ENCODE data around the gene EPN3.

DNA sequence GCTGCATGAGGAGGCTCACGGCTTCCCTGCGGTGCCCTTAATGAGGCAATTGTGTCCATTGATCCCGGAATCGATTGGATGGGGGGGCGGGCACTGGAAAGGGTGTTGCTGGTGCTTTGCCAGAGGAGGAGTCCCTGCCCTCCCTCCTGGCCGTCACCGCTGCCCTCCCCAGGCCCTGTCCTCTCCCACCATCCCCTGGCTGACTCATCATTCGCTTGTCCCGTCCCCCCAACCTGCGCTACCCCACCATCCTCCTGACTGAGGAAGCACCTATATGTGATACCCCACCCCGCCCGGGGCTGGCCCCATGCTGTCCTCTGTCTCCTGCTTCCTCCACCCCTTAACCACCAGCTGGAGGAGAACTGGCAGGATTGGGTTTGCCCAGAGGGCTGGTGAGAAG, 48.8 kb downstream of the EPN3 start:
- TF ChIP-seq CTCF (IDR thresholded peaks at IDR 0.05) (no peak), POLR2A (IDR thresholded peaks at IDR 0.05) (no peak)

Data from uterus (tissue), 2 donors.